Stimulated activated CD8-positive, alpha-beta memory T cell treated with anti-CD3 and anti-CD28 coated beads, Interleukin-4, amount 100 ng/mL, for 4 hours (primary cell): ENCODE results near the gene SLC34A3.

Experiments
- DNase-seq, 2 donors: peaks; one replicate each; pipeline ENCODE4 v3.0.0-alpha.2; 2020; ENCODE audit warnings: low read depth in 2 of 2, low spot score in 1 of 2

Gene SLC34A3

DNA sequence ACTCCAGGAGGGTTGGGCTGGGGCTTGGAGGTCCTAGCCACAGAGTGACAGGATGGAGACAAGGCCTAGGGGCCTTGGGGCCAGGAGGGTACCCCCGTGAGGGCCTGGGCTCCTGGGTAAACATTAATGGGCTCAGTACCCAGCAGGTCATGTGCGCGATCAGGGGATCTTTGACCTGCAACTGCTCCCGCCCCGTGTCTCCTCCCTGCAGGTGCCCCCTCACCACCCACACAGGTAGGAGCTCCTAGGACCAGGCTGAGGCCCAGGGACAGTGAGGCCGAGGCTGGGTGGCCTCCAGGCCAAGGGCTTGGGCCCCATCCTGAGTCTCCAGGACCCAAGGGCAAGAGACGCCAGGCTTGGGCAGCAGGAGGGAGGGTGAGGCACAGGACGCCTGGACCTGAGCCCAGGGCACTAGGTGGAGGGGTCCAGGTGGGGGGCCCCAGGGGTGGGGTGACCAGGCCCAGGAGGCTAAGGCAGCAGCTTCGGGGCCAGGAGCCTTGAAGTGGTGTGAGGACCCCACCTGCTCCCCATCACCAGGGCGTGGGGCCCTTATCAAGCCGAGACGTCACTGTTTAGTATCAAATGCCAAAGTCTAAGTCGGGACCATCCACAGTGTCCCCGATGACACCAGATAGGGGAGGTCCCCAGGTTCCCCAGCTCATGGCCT lies at the start of gene SLC34A3:
SLC34A3 (plus strand) TSS at position 197 of the 667 bp plus-strand sequence. CDS start 802 bp downstream, outside the sequence.
- DNase-seq, result no peak

DNA sequence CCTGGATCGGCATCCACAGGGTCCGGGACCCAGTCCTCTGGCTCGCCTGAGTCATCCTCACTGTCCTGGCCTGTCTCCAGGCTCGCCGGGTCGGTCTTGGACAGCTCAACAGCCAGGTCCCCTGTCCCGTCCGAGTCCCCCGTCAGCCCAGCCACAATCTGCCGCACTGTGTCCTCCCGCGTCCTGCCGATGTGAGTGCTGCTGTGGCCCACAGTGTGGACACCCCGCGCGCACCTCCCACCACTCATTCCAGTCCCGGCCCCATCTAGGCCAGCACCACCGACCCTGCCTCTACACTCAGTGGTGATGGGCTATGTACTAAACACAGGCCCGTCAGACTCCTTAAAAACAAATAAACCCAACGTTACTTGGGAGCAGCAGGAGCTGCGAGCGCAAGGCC lies 49.0 kb upstream of the SLC34A3 start:
- no peak for DNase-seq

DNA sequence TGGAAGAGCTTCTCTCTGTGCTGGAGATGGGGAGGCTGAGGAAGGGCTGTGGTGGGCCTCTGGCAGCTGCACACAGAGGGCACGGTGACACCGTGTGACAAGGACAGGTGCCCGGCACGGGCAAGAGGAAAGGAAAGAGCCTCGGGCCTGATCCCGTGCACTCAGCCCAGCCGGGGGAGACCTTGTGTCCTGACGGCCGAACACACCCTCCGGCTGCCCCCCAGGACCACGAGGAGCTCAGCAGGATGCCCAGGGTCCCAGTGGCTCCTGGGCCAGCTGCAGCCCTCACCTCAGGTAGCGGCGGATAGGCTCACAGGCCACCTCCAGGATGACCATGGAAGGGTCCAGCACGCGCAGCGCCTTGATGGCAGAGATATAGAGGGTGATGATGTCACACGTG lies 47.9 kb upstream of the SLC34A3 start:
- no peak for DNase-seq

DNA sequence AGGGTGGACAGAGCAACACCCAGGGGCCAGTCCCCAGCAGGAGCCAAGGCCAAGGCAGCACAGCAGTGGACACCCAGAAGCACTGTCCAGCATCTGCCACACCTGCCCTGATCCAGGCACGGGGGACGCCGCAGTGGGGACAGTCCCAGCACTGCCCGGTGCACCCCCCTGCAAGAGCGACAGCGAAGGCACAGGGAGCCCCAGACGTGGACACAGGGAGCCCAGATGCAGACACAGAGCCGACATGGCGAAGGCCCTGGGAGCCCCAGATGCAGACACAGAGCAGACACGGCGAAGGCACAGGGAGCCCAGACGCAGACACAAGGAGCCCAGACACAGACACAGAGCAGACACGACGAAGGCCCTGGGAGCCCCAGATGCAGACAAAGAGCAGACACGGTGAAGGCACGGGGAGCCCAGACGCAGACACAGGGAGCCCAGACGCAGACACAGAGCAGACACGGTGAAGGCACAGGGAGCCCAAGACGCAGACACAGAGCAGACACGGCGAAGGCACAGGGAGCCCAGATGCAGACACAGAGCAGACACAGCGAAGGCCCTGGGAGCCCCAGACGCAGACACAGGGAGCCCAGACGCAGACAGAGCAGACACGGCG lies 46.6 kb upstream of the SLC34A3 start:
- DNase-seq, result no peak

DNA sequence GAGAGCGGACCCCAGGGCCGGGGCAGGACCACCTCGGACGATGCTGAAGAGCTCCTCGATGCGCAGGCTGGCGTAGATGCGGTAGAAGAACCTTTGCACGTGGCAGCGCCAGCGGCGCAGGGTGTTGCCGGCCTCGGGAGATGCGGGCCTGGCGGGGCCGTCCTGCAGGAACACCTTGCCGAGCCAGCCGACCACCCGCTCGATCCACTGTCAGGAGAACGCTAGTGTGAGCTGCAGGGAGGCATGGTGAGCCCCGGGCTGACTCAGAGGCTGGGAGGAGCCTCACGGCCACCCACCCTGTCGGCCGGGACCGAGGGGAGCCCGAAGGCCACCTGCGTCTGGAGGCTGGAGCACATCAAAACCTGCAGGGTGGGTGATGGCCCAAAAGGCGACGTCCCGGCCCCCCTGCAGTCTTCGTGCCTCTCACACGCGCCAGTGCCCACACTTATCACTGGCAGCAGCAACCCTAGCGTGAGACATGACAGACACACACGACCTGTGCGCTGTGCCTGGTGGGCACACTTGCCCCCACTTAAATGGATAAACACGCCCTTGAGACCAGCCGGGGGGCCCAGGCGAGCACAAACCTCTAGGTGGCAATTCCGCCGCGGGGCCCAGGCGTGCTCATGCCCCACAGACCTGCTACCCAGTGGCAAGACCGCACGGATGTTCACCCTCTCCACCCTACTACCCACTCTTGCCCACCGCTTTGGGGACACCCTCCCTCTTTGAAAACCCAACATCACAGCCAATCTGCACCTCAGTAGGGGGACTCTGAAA lies 45.6 kb upstream of the SLC34A3 start:
- no peak for DNase-seq

DNA sequence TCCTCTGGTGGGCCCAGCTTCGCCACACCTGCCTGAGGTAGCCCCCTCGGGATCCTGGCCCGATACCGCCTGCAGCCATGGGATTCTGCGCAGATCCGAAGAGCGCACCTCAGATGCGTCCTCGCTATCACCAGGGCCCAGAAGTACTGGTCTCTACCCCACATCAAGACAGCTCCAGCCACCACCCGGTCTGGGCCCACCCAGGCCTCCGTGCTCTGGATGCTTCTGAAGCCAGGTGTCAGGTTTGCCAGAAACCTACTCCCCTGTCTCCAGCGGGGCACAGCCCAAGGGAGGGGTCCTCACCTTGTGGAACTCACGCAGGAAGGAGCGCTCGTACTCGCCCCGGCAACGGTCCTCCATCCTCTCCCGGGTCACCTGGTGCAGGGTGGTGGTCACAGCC lies 44.8 kb upstream of the SLC34A3 start:
- no peak for DNase-seq

DNA sequence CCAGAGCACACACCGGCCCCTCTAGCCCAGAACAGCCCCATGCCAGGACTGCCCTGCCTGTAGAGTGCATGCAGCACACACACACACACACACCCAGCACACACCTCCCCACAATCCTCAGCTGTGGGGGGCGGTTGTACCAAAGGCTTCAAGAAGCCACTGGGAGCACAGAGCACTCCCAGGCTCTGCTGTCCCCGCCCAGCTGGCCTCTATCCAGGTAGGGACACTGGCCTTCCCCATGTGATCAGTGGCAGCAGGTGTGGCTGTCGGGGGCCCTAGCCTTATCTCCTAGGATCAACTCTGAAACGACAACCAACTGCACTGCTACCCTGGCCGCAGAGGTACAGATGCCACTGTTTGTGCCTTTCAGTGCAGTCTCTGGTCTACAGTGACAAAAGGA lies 44.3 kb upstream of the SLC34A3 start:
- no peak for DNase-seq

DNA sequence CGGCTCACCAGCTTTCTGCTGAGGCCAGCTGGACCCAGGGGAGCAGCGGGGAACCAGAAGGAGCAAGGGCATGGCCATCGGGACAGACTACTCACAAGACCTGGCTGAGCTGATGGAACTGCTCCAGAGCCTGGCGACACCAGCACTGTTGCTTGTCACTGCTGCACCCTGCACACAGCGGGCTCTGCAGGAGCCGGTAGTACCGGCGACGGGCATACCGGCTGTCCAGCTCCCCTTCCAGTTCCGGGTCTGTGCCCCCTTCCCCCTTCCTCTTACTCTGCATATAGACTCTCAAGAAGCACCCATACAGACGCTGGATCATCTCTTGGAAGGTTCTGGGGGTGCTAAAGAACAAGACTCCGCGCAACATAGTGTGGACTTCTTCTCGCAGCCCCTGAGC lies 43.3 kb upstream of the SLC34A3 start:
- no peak for DNase-seq

DNA sequence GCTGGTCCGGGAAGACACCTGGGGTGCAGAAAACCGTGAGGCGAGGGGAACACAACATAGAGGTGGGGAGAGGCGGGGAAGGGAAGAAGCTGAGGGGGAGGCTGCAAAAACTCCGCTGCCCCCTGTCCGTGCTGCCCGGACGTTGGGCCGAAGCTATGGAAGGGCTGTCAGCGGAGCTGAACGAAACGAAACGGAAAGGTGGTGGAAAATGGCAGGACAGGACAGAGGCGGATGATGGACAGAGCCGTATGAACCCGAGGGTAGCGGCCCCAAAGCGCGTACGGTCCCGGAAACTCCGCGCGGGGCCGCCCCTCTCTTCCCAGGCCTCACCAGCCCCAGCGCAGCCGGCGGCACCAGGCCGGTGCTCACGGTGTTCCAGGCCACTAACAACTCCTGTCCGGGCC lies 42.6 kb upstream of the SLC34A3 start:
- no peak for DNase-seq

DNA sequence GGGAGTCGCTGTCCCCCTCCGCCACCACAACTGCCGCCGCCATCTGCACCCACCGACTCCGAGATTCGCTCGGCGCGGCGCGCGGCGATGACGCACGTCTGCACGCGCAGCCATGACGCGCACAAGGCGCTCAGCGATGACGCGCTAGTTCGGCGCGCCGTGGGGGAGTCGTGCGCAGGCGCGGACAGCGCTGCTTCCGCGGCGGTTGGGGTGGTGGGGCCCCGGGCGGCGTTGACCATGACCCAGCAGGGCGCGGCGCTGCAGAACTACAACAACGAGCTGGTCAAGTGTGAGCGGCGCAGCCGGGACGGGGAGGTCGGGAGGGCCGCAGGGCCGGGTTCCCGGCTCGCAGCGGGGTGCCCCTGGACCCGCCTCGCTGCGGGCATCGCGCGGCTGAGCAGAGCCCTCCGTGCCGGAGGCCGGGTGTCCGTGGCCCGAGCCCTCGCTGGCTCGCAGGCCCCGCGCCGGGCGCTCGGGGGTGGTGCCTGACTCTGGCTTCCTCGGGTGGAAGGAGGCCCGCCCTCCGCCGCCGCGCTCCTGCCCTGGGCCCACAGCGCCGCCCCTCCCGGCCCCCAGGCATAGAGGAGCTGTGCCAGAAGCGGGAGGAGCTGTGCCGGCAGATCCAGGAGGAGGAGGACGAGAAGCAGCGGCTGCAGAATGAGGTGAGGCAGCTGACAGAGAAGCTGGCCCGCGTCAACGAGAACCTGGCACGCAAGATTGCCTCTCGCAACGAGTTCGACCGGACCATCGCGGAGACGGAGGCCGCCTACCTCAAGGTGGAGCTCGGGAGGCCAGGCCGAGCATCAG lies 42.0 kb upstream of the SLC34A3 start, which contains the start of the genes ANAPC2 and SSNA1:
ANAPC2 (minus strand) TSS at position 71 of the 807 bp plus-strand sequence; CDS start at position 43, 28 bp downstream.
SSNA1 (plus strand) TSS at position 187 of the 807 bp plus-strand sequence; CDS start at position 238, 51 bp downstream.
- DNase-seq, result peak; percentile 82 to 83

DNA sequence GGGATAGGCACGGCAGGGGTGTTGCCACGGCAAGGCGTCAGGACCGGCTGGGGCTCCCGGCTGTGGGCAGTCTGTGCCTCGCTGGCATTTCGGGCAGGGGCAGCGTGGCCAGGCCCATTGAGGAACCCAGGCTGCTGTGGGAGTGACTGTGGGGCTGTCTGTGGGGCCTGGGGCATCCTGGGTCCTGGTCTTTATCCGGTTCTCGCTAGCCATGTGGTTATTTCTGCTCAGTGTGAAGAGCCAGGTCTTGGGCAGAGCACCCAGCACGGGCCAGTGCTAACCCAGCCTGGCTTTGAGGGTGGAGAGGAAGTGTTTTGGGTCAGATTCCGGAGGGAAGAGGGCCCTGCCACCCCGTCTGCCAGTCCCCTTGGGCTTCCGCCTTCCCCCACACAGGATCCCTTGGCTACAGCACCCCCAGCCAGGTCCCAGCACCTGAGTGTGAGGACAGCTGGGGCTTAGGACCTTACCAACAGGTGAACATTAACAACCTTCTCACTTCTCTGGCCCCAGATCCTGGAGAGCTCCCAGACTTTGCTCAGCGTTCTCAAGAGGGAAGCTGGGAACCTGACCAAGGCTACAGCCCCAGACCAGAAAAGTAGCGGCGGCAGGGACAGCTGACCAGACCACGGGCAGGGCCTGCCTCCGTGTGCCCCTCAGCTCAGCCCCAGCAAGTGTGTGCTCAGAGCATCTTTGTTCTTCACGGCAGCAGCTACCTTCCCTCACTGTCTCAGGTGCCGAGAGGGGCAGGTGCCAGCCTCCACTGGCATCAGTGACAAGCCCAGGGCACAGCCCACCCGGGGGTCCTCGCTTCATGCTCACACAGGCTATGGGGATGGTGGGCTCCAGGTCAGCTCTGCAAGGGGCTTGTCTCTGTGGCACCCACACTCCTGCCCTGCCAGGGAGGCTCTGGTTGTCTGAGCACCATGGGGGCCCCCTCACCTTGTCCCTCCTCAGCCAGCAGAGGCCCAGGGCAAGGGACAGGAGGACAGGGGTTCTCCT lies 41.1 kb upstream of the SLC34A3 start:
- DNase-seq, result no peak

DNA sequence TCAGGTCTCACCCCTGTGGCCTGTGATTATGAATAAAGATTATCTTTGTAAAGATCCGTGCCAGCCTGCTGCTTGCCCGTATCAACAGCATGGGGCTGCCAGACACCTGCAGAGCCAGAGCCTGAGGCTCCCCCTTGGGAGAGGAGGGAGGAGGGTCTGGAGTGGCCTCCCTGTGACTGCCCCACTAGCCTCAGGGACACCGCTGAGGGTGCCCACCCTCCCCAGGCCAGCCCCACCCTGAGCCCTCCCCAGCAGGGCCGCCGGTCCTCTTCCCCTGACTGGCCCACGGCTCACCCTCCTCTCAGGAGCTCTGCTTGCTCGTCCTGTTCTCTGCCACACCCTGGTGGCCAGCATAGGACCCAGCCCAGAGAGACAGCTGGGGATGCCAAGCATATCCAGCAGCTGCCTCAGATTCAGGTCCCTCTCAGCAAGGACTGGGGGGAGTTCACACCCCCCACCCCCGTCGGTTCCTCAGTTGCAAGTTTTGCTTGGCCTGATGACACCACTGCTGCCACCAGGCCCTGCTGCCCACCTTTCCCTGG lies 40.3 kb upstream of the SLC34A3 start:
- DNase-seq, result no peak

DNA sequence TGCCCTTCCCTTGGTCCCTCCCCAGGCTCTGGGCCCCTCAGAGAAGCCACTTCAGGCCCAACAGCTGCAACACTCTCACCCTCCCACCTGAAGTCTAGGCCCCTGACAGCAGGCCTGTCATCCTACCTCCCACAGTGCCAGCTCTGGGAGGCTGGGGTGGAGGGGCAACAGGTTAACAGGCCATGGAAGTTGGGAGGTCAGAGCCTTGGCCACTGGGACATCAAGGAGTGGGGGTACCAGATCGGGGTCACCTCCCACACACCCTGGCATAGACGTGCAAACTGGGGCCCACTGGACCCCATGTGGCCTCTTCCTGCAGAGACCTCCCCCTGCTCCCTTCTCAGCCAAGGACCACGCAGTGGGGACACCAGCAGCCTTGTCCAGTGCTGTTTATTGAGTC lies 39.5 kb upstream of the SLC34A3 start:
- no peak for DNase-seq

DNA sequence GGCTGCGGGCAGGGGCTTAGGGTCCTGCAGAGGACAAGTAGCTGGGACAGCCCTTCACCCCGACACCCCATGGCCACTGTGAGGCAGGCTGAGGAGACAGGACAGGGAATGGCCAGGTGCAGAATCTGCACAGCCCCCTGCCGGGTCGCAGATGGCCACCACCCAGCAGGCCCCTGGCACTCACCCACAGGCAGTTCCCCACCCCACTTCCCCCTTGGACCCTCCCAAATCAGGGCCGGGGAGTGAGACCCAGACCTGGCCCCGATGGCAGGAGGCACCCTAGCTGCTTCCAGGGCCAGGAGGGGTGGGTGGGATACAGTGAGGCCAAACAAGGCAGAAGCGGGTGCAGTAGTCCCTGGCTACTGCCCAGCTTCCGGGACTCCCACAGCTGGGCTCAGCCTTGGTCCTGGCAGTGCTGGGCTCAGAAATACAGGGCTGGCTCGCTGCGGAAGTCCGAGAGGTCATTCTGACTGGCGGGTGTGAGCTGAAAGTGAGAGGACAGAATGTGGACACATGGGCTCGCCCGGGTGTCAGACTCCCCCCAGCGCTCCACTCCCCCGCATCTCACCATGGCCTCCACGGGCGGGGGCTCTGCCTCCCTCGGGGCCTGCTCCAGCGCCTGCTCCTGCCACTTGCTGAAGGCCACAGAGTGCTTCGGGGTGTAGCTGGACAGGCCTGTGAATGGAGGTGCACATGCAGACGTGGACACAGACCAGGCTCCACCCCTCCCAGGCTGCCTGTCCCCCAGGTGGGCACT lies 38.8 kb upstream of the SLC34A3 start:
- no peak for DNase-seq

DNA sequence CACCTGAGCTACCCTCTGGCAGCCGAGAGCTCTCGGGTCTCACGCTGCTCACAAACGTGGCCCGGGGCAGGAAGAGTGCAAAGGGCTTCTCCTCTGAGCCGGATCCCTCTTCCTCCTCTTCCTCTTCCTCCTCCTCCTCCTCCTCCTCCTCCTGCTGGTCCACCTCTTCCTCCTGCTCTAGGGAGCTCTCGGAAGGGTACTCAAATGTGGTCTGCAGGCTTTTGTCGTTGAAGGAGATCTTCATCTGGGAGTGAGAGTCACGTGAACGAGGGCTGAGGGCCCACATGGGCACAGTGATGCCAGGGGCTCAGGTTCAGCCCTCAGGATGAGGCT lies 38.3 kb upstream of the SLC34A3 start:
- no peak for DNase-seq

DNA sequence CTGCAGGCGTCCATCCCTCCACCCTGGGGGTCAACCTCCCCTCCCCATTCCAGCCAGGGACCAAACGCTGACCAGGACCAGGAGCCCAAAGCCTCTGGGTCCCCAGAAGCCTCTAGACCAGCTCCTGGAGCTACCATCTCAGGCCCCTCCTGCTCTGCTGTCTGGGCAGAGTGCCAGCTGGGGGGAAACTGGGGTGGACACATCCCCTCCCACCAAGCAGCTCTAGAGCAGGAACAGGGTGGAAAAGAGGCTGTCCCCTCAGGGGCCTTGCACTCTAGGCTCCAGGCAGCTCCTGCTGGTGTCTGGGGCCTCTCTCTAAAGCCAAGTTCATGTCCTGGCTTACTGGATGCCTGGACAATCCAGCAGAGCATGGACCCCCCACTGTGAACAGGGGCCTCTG lies 37.8 kb upstream of the SLC34A3 start:
- DNase-seq, result no peak

DNA sequence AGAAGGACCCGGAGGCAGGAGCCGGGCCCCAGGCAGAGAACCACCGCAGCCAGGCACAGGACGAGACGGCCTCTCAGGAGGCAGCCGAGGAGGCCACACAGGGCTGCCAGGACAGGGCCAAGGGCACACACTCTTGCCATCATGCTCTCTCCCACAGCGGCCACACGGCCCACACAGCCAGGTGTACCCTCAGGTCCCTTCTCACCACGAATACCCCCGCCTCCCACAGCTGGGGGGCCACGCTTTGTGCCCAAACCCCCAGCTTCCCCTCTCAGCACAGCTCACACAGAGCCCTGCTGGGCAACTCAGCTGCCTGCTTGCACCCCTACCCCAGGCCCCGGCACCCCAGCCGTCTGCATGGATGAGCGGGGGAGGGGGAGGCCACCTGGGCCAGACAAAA lies 36.9 kb upstream of the SLC34A3 start:
- no peak for DNase-seq

DNA sequence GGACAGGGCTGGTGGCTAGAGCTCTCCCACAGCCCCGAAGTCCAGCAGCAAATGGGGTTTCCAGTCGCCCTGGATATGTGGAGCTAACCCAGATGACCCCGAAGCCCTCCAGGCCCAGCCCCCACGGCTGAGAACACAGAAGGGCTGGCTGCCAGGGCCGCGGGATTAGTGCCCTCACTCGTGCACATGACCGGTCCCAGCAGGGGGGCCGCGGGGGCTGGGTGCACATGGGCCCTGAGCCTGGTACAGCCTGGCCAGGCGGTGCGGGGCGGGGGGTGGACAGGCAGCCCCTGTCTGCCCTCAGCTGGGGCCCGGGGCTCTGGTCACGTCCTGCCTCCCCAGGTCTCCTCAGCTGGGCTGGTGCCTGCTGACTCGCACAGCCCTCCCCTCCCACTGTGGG lies 36.3 kb upstream of the SLC34A3 start:
- DNase-seq, result no peak

DNA sequence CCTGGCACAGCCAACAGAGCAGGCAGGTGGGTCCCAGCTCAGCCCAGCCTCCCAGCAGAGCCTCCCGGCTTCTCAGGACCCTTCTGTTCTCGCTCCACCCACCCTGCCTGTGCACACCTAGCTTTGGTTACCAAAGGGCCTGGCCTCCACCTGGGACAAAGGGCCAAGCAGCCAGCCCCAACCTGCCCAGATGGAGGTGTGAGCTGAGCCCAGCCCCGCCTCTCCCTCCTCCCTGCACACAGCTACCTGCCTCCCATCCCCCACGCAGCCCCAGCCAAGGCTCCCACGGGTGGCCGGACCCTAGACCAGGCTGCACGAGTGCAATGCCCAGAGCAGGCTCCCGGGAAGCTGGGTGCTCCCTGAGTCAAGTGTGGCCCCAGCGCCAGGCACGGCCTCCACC lies 35.8 kb upstream of the SLC34A3 start:
- DNase-seq, result no peak
